GM12878 (cell line): ENCODE data around the gene ST13. TPM values are rescaled to one million over a fixed set of nuclear protein-coding genes. Genes with fewer than 3 reads are reported as not detected.

Experiments
- CBX3 ChIP-seq: fragments of 200-600 bp; sonication (generic); IDR thresholded peaks from 2 replicates; pipeline ENCODE4 v1.6.1; 2016; ENCODE audit warnings: low read depth, borderline replicate concordance
- CHD2 ChIP-seq: IDR thresholded peaks from 2 replicates; pipeline ENCODE4 v1.6.1; 2011; ENCODE audit warnings: low read depth, low read length, improper control_type of control experiment, borderline replicate concordance
- ETV6 ChIP-seq, 2 experiments: fragments of 450-650 bp in 1 of 2; IDR thresholded peaks in 1 of 2; conservative IDR thresholded peaks in 1 of 2; 2 replicates each; pipeline ENCODE4 v1.6.1; 2014; ENCODE audit warnings: antibody characterized with exemption in 1 of 2, borderline replicate concordance in 1 of 2, low read depth in 1 of 2, mild to moderate bottlenecking in 1 of 2, moderate library complexity in 1 of 2
- IKZF2 ChIP-seq, 2 experiments: fragments of 450-650 bp; IDR thresholded peaks; 2 replicates each; pipeline ENCODE4 v1.6.1; 2017; ENCODE audit warnings: mild to moderate bottlenecking in 2 of 2, moderate library complexity in 2 of 2
- KAT2A ChIP-seq: conservative IDR thresholded peaks from 2 replicates; pipeline ENCODE4 v1.6.1; 2011; ENCODE audit warnings: low read depth, low read length; ENCODE audit not compliant: control insufficient read depth
- MEF2B ChIP-seq: fragments of 450-650 bp; IDR thresholded peaks from 2 replicates; pipeline ENCODE4 v1.6.1; 2018; ENCODE audit warnings: mild to moderate bottlenecking, moderate library complexity; ENCODE audit not compliant: partially characterized antibody, poor library complexity, severe bottlenecking
- MTA2 ChIP-seq: fragments of 450-650 bp; IDR thresholded peaks from 2 replicates; pipeline ENCODE4 v1.6.1; 2016; ENCODE audit warnings: low read depth, mild to moderate bottlenecking, moderate library complexity
- NFYB ChIP-seq: IDR thresholded peaks from 2 replicates; pipeline ENCODE4 v1.6.1; 2011; ENCODE audit warnings: low read depth, mild to moderate bottlenecking, low read length, improper control_type of control experiment, moderate library complexity; ENCODE audit not compliant: insufficient read depth
- POLR2A ChIP-seq: IDR thresholded peaks from 2 replicates; pipeline ENCODE4 v1.6.1; 2011; ENCODE audit warnings: low read depth, mild to moderate bottlenecking, low read length
- POLR2AphosphoS2 ChIP-seq: IDR thresholded peaks from 2 replicates; pipeline ENCODE4 v1.6.1; 2011; ENCODE audit warnings: low read depth, mild to moderate bottlenecking, low read length, improper control_type of control experiment, moderate library complexity
- POLR2AphosphoS5 ChIP-seq: IDR thresholded peaks from 2 replicates; pipeline ENCODE4 v1.6.1; 2011; ENCODE audit warnings: mild to moderate bottlenecking, low read length, inconsistent platforms
- RAD21 ChIP-seq: IDR thresholded peaks from 2 replicates; pipeline ENCODE4 v1.6.1; 2011; ENCODE audit warnings: mild to moderate bottlenecking, low read depth, low read length, moderate library complexity; ENCODE audit not compliant: insufficient read depth
- SMARCA5 ChIP-seq: fragments of 450-650 bp; IDR thresholded peaks from 2 replicates; pipeline ENCODE4 v1.6.1; 2017; ENCODE audit warnings: mild to moderate bottlenecking
- SREBF1 ChIP-seq: IDR thresholded peaks from 2 replicates; pipeline ENCODE4 v1.6.1; 2012; ENCODE audit warnings: mild to moderate bottlenecking, low read length
- TBL1XR1 ChIP-seq: IDR thresholded peaks from 2 replicates; pipeline ENCODE4 v1.6.1; 2012; ENCODE audit warnings: low read depth, low read length, improper control_type of control experiment
- USF1 ChIP-seq: IDR thresholded peaks from 2 replicates; pipeline ENCODE4 v1.6.1; 2011; ENCODE audit warnings: borderline replicate concordance, low read depth, mild to moderate bottlenecking, moderate library complexity, mixed read lengths, low read length; ENCODE audit not compliant: insufficient read depth; ENCODE audit errors: extremely low read length
- YY1 ChIP-seq: IDR thresholded peaks from 2 replicates; pipeline ENCODE4 v1.6.1; 2011; ENCODE audit warnings: low read depth, mild to moderate bottlenecking, low read length
- ZSCAN29 ChIP-seq: fragments of 450-650 bp; IDR thresholded peaks from 2 replicates; pipeline ENCODE4 v1.6.1; 2017; ENCODE audit warnings: mild to moderate bottlenecking, moderate library complexity
- polyA plus RNA-seq, 11 experiments: library from polyadenylated mRNA; depleted of rRNA in 4 of 11; unstranded in 6 of 11; stranded (reverse) in 5 of 11; fragments of >200 nt; fragmentation: Nextera tagmentation in 4 of 11; fragmentation: Illumina TruSeq in 1 of 11; extraction: Ambion mirVana in 4 of 11; extraction: Trizol in 1 of 11; gene quantifications; 1 replicate in 1 of 11; 2 replicates in 10 of 11; pipeline versions ENCODE4 v1.2.1 to v1.2.3, GENCODE V29; 2011 to 2016; ENCODE audit warnings: inconsistent platforms in 2 of 11, missing spikeins in 2 of 11, low read depth in 1 of 11
- total RNA-seq, 4 experiments: library from RNA; depleted of rRNA in 3 of 4; stranded (reverse); fragments of >200 nt in 3 of 4; fragmentation: Illumina TruSeq in 1 of 4; extraction: Trizol in 1 of 4; gene quantifications; 2 replicates each; pipeline versions ENCODE4 v1.2.1 to v1.2.3, GENCODE V29; 2013 to 2021
- TF ChIP-seq, protein P1 (sequence below): fragments of 450-650 bp; IDR thresholded peaks from 2 replicates; pipeline ENCODE4 v1.6.1; 2016; ENCODE audit warnings: mild to moderate bottlenecking
- TF ChIP-seq, protein P2 (sequence below): fragments of 450-650 bp; IDR thresholded peaks from 2 replicates; pipeline ENCODE4 v1.6.1; 2016; ENCODE audit warnings: mild to moderate bottlenecking
- TF ChIP-seq, protein P3 (sequence below): fragments of 150-350 bp; IDR thresholded peaks from 2 replicates; pipeline ENCODE4 v1.6.1; 2014; ENCODE audit warnings: mild to moderate bottlenecking, low read depth, low read length

Gene ST13
- total and polyA plus RNA-seq, 10 of the 15 experiments (the other 5 are each of a cell fraction or from before 2014, with no cell fraction given): 52.5 to 286 (median 181) TPM

DNA sequence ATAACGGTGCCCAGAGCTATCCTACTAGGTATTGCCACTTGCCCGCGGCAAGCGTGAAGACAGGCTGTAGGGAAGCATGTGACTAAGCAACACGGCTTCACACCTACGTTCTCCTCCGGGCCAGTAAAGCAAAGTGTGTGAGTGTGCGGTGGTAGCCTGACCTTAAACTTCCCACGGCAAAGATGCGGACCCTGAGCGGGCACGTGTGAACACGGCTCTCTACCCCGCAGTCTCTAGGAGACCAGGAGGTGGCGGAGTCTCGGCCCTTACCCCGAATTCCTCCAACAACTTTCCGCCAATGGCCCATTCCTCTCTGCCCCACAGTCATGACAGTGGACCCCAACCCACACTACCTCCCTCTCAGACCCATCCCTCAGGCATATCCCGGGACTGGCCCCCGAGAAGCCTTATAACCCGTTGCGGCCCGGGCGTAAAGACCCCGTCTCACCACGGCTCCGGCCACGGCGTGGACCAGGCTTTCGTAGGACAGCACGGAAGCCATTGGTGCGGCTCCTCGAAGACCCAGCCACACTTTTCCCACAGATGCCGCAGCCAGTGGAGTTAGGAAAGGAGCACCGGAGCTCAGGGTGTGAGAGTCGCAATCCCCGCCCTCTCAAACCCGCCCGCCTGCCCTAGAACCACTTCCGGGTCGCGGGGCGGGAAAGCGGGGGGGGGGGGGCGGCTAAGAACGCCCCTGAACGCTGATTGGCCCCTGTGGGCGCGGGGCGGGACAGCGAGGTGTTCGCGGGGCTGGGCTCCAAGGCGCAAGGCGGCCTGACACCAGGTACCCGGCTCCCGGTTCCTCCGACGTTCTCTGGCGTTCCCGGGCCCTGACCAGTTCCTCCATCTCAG is 37.5 kb downstream of the ST13 start, which contains the start of gene SLC25A17 (continued):
- TF ChIP-seq USF1 (peak; percentile 48), NFYB (peak; percentile 83), MEF2B (no peak), YY1 (peak; percentile 28; the same call in 1 of the 2 replicates), SREBF1 (no peak; the same call in 1 of the 2 replicates), CBX3 (no peak), TBL1XR1 (0 out of 2 replicates have a peak, but pooled peaks have one; percentile 14), ZSCAN29 (peak; percentile 15; the same call in 1 of the 2 replicates), IKZF2 (IDR thresholded peaks at IDR 0.05) (peak; percentile 14 to 26; a peak in 3 of 4 replicates), ETV6 (conservative IDR thresholded peaks at IDR 0.05 in 1 of 2, IDR thresholded peaks at IDR 0.05 in 1 of 2; ENCODE audit: borderline replicate concordance in 1 of 2, low read depth in 1 of 2) (no peak), RAD21 (no peak), POLR2AphosphoS5 (peak; percentile 73; the same call in 1 of the 2 replicates), SMARCA5 (0 out of 2 replicates have a peak, but pooled peaks have one; percentile 9), KAT2A (no peak), MTA2 (peak; percentile 66; the same call in 1 of the 2 replicates), CHD2 (peak; percentile 41; the same call in 1 of the 2 replicates), POLR2AphosphoS2 (no peak), POLR2A (peak; percentile 70)
- TF ChIP-seq, protein P1, sequence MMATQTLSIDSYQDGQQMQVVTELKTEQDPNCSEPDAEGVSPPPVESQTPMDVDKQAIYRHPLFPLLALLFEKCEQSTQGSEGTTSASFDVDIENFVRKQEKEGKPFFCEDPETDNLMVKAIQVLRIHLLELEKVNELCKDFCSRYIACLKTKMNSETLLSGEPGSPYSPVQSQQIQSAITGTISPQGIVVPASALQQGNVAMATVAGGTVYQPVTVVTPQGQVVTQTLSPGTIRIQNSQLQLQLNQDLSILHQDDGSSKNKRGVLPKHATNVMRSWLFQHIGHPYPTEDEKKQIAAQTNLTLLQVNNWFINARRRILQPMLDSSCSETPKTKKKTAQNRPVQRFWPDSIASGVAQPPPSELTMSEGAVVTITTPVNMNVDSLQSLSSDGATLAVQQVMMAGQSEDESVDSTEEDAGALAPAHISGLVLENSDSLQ: no peak
- TF ChIP-seq, protein P2, sequence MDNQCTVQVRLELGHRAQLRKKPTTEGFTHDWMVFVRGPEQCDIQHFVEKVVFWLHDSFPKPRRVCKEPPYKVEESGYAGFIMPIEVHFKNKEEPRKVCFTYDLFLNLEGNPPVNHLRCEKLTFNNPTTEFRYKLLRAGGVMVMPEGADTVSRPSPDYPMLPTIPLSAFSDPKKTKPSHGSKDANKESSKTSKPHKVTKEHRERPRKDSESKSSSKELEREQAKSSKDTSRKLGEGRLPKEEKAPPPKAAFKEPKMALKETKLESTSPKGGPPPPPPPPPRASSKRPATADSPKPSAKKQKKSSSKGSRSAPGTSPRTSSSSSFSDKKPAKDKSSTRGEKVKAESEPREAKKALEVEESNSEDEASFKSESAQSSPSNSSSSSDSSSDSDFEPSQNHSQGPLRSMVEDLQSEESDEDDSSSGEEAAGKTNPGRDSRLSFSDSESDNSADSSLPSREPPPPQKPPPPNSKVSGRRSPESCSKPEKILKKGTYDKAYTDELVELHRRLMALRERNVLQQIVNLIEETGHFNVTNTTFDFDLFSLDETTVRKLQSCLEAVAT: 0 out of 2 replicates have a peak, but pooled peaks have one; percentile 44
- TF ChIP-seq, protein P3, sequence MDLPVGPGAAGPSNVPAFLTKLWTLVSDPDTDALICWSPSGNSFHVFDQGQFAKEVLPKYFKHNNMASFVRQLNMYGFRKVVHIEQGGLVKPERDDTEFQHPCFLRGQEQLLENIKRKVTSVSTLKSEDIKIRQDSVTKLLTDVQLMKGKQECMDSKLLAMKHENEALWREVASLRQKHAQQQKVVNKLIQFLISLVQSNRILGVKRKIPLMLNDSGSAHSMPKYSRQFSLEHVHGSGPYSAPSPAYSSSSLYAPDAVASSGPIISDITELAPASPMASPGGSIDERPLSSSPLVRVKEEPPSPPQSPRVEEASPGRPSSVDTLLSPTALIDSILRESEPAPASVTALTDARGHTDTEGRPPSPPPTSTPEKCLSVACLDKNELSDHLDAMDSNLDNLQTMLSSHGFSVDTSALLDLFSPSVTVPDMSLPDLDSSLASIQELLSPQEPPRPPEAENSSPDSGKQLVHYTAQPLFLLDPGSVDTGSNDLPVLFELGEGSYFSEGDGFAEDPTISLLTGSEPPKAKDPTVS: no peak
- TF ChIP-seq, all 136 proteins: peak for 37
